HepG2 (cell line): Measurements from ENCODE around the gene UST. TPM values are rescaled to one million over a fixed set of nuclear protein-coding genes. Genes with fewer than 3 reads are reported as not detected.

Source experiments
- AHR ChIP-seq: IDR thresholded peaks from 2 replicates; pipeline ENCODE4 v1.6.1; 2018; ENCODE audit warnings: missing genetic modification reagents, missing compliant biosample characterization
- ATM ChIP-seq: fragments of 450-650 bp; IDR thresholded peaks from 2 replicates; pipeline ENCODE4 v1.7.1; 2017; ENCODE audit warnings: mild to moderate bottlenecking, borderline replicate concordance
- KDM6A ChIP-seq: IDR thresholded peaks from 2 replicates; pipeline ENCODE4 v1.6.1; 2016; ENCODE audit warnings: low read depth
- KLF15 ChIP-seq: sonication (generic); formaldehyde crosslinking; IDR thresholded peaks from 2 replicates; pipeline ENCODE4 v1.8.1; 2023; ENCODE audit warnings: borderline replicate concordance, mild to moderate bottlenecking, inconsistent platforms, missing genetic modification reagents, mixed read lengths
- LCORL ChIP-seq, 2 experiments: fragments of 450-650 bp in 1 of 2; sonication (generic) in 1 of 2; formaldehyde crosslinking in 1 of 2; IDR thresholded peaks; 2 replicates each; pipeline versions ENCODE4 v1.5.0 to v1.6.1; 2017 to 2020; ENCODE audit warnings: antibody characterized with exemption in 1 of 2, missing genetic modification reagents in 1 of 2
- MAF1 ChIP-seq: sonication (generic); formaldehyde crosslinking; IDR thresholded peaks from 2 replicates; pipeline ENCODE4 v1.5.0; 2020; ENCODE audit warnings: missing genetic modification reagents, borderline replicate concordance
- MLLT10 ChIP-seq: sonication (generic); formaldehyde crosslinking; IDR thresholded peaks from 2 replicates; pipeline ENCODE4 v1.4.0; 2020; ENCODE audit warnings: missing genetic modification reagents
- NFKB2 ChIP-seq: sonication (generic); formaldehyde crosslinking; IDR thresholded peaks from 2 replicates; pipeline ENCODE4 v1.4.0; 2020; ENCODE audit warnings: missing genetic modification reagents, borderline replicate concordance
- RXRA ChIP-seq: sonication (generic); formaldehyde crosslinking; IDR thresholded peaks from 2 replicates; pipeline ENCODE4 v1.5.1; 2020; ENCODE audit warnings: missing genetic modification reagents
- SALL2 ChIP-seq: sonication (generic); formaldehyde crosslinking; IDR thresholded peaks from 2 replicates; pipeline ENCODE4 v1.8.1; 2023; ENCODE audit warnings: mild to moderate bottlenecking, missing genetic modification reagents, inconsistent platforms
- THAP11 ChIP-seq: IDR thresholded peaks from 2 replicates; pipeline ENCODE4 v1.6.1; 2016; ENCODE audit warnings: missing biosample characterization, missing genetic modification reagents
- ZBTB1 ChIP-seq: sonication (generic); formaldehyde crosslinking; IDR thresholded peaks from 2 replicates; pipeline ENCODE4 v1.4.0; 2020; ENCODE audit warnings: missing genetic modification reagents, borderline replicate concordance
- ZBTB2 ChIP-seq: sonication (generic); formaldehyde crosslinking; IDR thresholded peaks from 2 replicates; pipeline ENCODE4 v1.8.0; 2022; ENCODE audit warnings: low read depth, missing genetic modification reagents
- ZC3H13 ChIP-seq: sonication (generic); formaldehyde crosslinking; IDR thresholded peaks from 2 replicates; pipeline ENCODE4 v1.8.1; 2023; ENCODE audit warnings: mild to moderate bottlenecking, missing genetic modification reagents, moderate library complexity
- ZNF12 ChIP-seq: sonication (generic); formaldehyde crosslinking; IDR thresholded peaks from 2 replicates; pipeline ENCODE4 v1.5.0; 2020; ENCODE audit warnings: missing genetic modification reagents
- ZNF224 ChIP-seq: sonication (generic); formaldehyde crosslinking; IDR thresholded peaks from 2 replicates; pipeline ENCODE4 v1.5.0; 2020; ENCODE audit warnings: mild to moderate bottlenecking, missing genetic modification reagents
- ZNF235 ChIP-seq: sonication (generic); formaldehyde crosslinking; IDR thresholded peaks from 2 replicates; pipeline ENCODE4 v1.8.1; 2023; ENCODE audit warnings: mild to moderate bottlenecking, missing genetic modification reagents, borderline replicate concordance
- ZNF34 ChIP-seq: sonication (generic); formaldehyde crosslinking; IDR thresholded peaks from 2 replicates; pipeline ENCODE4 v1.4.0; 2020; ENCODE audit warnings: mild to moderate bottlenecking, missing genetic modification reagents, borderline replicate concordance
- ZNF362 ChIP-seq: sonication (generic); formaldehyde crosslinking; IDR thresholded peaks from 2 replicates; pipeline ENCODE4 v1.4.0; 2020; ENCODE audit warnings: missing genetic modification reagents, mild to moderate bottlenecking, borderline replicate concordance
- ZNF652 ChIP-seq: IDR thresholded peaks from 2 replicates; pipeline ENCODE4 v1.6.1; 2016; ENCODE audit warnings: low read depth, borderline replicate concordance
- polyA plus RNA-seq, 8 experiments: library from polyadenylated mRNA; depleted of rRNA in 3 of 8; stranded (reverse) in 7 of 8; unstranded in 1 of 8; fragments of >200 nt; fragmentation: Illumina TruSeq in 4 of 8; extraction: Trizol in 4 of 8; gene quantifications; 2 replicates each; pipeline versions ENCODE4 v1.2.1 to v1.2.3, GENCODE V29; 2011 to 2016; ENCODE audit warnings: low read depth in 4 of 8, missing spikeins in 1 of 8, mixed read lengths in 1 of 8; ENCODE audit not compliant: insufficient read depth in 1 of 8
- total RNA-seq, 5 experiments: library from RNA; depleted of rRNA; stranded (reverse); fragments of >200 nt; fragmentation: Illumina TruSeq; extraction: Trizol; gene quantifications; 2 replicates each; pipeline ENCODE4 v1.2.3, GENCODE V29; 2016; ENCODE audit warnings: low read depth in 1 of 5
- TF ChIP-seq, protein P1 (sequence below): sonication (generic); formaldehyde crosslinking; IDR thresholded peaks from 2 replicates; pipeline ENCODE4 v1.5.1; 2020; ENCODE audit warnings: missing genetic modification reagents, mild to moderate bottlenecking, borderline replicate concordance
- TF ChIP-seq, protein P2 (sequence below): sonication (generic); formaldehyde crosslinking; IDR thresholded peaks from 2 replicates; pipeline ENCODE4 v1.5.0; 2020; ENCODE audit warnings: missing genetic modification reagents
- TF ChIP-seq, protein P3 (sequence below): sonication (generic); formaldehyde crosslinking; IDR thresholded peaks from 2 replicates; pipeline ENCODE4 v1.4.0; 2020; ENCODE audit warnings: mild to moderate bottlenecking, low read depth, missing genetic modification reagents

UST gene
- total and polyA plus RNA-seq, 2 of the 13 experiments (the other 11 are each of a cell fraction or from before 2014, with no cell fraction given): 0.27 TPM; not detected in 1

DNA sequence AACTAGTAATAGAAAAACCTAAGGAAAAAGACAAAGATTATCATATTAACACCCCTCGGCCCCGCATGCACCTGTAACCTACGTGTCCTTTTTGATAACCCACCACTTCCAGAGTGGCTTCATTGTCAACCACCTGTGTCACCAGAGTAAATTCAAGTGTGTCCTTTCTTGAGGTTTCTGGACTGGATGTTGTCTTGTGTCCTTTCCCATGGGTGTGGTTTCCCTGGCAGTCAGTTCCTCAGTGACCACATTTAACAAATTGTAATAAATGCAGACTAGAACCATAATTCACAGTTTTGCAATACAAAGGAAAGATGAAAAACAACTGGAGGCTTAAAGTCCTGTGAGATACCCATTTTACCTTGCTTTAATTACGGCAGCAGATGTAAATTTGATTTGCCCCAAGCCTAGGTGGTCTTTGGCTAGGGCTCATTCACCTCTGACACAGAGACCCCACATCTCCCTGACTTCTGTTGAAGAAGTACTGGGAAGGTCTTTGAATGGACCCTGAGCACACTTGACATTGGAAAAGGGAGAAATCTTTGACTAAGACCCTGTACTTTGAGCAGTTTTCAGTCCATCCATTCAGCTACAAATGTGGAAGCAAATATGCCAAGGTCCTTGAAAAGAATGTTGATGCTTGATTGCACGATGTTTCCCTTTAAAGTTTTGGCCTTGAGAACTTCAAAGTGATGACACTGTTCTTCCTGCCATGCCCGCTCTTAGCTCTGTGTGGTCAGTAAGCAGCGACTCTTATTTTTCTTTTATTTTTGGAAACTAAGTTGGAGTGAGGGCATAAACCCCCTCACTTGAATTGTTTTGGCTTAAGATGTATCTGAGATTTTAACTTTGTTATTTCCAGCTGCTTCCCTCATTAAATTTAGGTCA lies 232.4 kb downstream of the UST start (continued):
- TF ChIP-seq ZNF224 (CRISPR knock-in tag): no peak
- TF ChIP-seq LCORL (IDR thresholded peaks at IDR 0.05): peak; percentile 61; the same call in 1 of the 2 replicates
- TF ChIP-seq LCORL (CRISPR knock-in tag; IDR thresholded peaks at IDR 0.05): peak; percentile 60
- no peak for TF ChIP-seq AHR (CRISPR knock-in tag)
- no peak for TF ChIP-seq SALL2 (CRISPR knock-in tag)
- TF ChIP-seq, protein P1, sequence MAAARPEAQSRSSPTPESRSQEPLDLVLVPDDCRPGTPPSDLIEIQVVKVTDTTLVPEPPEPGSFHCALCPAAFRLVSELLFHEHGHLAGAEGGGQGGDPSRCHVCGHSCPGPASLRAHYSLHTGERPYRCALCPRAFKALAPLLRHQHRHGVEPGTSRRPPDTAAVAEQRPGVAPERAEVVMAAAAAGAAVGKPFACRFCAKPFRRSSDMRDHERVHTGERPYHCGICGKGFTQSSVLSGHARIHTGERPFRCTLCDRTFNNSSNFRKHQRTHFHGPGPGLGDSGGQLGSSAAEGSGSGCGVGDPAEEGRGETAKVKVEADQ (CRISPR knock-in tag): 0 out of 2 replicates have a peak, but pooled peaks have one; percentile 55
- no peak for TF ChIP-seq ZC3H13
- TF ChIP-seq ZNF652 (CRISPR knock-in tag): no peak; the same call in 1 of the 2 replicates
- TF ChIP-seq, protein P2, sequence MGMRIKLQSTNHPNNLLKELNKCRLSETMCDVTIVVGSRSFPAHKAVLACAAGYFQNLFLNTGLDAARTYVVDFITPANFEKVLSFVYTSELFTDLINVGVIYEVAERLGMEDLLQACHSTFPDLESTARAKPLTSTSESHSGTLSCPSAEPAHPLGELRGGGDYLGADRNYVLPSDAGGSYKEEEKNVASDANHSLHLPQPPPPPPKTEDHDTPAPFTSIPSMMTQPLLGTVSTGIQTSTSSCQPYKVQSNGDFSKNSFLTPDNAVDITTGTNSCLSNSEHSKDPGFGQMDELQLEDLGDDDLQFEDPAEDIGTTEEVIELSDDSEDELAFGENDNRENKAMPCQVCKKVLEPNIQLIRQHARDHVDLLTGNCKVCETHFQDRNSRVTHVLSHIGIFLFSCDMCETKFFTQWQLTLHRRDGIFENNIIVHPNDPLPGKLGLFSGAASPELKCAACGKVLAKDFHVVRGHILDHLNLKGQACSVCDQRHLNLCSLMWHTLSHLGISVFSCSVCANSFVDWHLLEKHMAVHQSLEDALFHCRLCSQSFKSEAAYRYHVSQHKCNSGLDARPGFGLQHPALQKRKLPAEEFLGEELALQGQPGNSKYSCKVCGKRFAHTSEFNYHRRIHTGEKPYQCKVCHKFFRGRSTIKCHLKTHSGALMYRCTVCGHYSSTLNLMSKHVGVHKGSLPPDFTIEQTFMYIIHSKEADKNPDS (CRISPR knock-in tag): no peak
- TF ChIP-seq ZNF362: peak; percentile 50; the same call in 1 of the 2 replicates
- TF ChIP-seq ZBTB1: no peak
- TF ChIP-seq, protein P3, sequence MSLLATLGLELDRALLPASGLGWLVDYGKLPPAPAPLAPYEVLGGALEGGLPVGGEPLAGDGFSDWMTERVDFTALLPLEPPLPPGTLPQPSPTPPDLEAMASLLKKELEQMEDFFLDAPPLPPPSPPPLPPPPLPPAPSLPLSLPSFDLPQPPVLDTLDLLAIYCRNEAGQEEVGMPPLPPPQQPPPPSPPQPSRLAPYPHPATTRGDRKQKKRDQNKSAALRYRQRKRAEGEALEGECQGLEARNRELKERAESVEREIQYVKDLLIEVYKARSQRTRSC (CRISPR knock-in tag): no peak
- TF ChIP-seq ZNF34 (CRISPR knock-in tag): no peak
- no peak for TF ChIP-seq ZNF235 (CRISPR knock-in tag)
- TF ChIP-seq MAF1: no peak
- TF ChIP-seq THAP11: peak; percentile 59; the same call in 1 of the 2 replicates
- no peak; the same call in none of the 2 replicates for TF ChIP-seq KDM6A (CRISPR knock-in tag)
- TF ChIP-seq KLF15 (CRISPR knock-in tag): no peak
- TF ChIP-seq MLLT10 (CRISPR knock-in tag): no peak
- no peak for TF ChIP-seq ZBTB2 (CRISPR knock-in tag)
- TF ChIP-seq NFKB2 (CRISPR knock-in tag): no peak
- 0 out of 2 replicates have a peak, but pooled peaks have one; percentile 12 for TF ChIP-seq ZNF12 (CRISPR knock-in tag)
- TF ChIP-seq RXRA (CRISPR knock-in tag): peak; percentile 37; the same call in 1 of the 2 replicates
- TF ChIP-seq ATM: no peak
